ENCODE results near the gene LIG1. TPM values are rescaled to one million over a fixed set of nuclear protein-coding genes. Genes with fewer than 3 reads are reported as not detected.

The LIG1 gene
- total RNA-seq, 4 donors from 2014 or later = 4.2 to 7.3 (median 6.0) TPM

GRCh38 chr19:48168689-48169088 lies 1.5 kb downstream of the LIG1 start:
- Histone ChIP-seq H3K9me3 (no peaks in the 10 kb centered on the region), H3K27ac (replicated peaks in 1 of 4) (no peak overlapping the region), H3K4me3 (no peak overlapping the region), H3K4me1 (peaks cover 15 to 25% (median 23%) of the 10 kb centered on the region in 4 donors), H3K36me3 (peaks cover 5 to 30% (median 15%) of the 10 kb centered on the region in 4 donors), H3K27me3 (no peaks in the 10 kb centered on the region)
- DNase-seq (ENCODE audit: extremely low spot score) = no peak
- WGBS = 79% methylated on average over 5 of the region's 5 CpGs
- intact Hi-C loops (cut with DNase I) = no loop called here
- no peak for TF ChIP-seq POLR2A (IDR thresholded peaks at IDR 0.05; ENCODE audit: low read depth)

GRCh38 chr19:48158210-48158790 lies 11.8 kb downstream of the LIG1 start:
- H3K9me3 ChIP-seq = no peaks in the 10 kb centered on the region
- intact Hi-C loops (cut with DNase I) = loop anchor here (10.0 kb wide), 1 partner anchor 193 kb away; no protein-coding TSS in a partner anchor

GRCh38 chr19:48154003-48154402 lies 16.1 kb downstream of the LIG1 start:
- H3K4me3 ChIP-seq = no peak overlapping the region
- peaks cover 0 to 15% (median 11%) of the 10 kb centered on the region in 4 donors for H3K4me1 ChIP-seq
- DNase-seq (ENCODE audit: extremely low spot score) = no peak
- H3K9me3 ChIP-seq = no peaks in the 10 kb centered on the region
- H3K27me3 ChIP-seq = no peaks in the 10 kb centered on the region
- intact Hi-C loops (cut with DNase I) = loop anchor here (10.0 kb wide), 1 partner anchor 189 kb away; no protein-coding TSS in a partner anchor
- TF ChIP-seq CTCF (IDR thresholded peaks at IDR 0.05) = no peak
- H3K36me3 ChIP-seq = peaks cover 0 to 23% (median 4%) of the 10 kb centered on the region in 4 donors
- H3K27ac ChIP-seq (replicated peaks in 1 of 4) = no peak overlapping the region
- 62% methylated on average over 9 of the region's 9 CpGs for WGBS

More at GRCh38 chr19:48158210-48158790, 11.8 kb downstream of the LIG1 start:
- Histone ChIP-seq H3K4me3 (no peak overlapping the region), H3K27ac (replicated peaks in 1 of 4) (no peak overlapping the region), H3K36me3 (peaks cover 0 to 36% (median 10%) of the 10 kb centered on the region in 4 donors), H3K27me3 (no peaks in the 10 kb centered on the region), H3K4me1 (no peaks in the 10 kb centered on the region)
- TF ChIP-seq POLR2AphosphoS5 (IDR thresholded peaks at IDR 0.05) (no peak), EP300 (IDR thresholded peaks at IDR 0.05) (no peak), POLR2A (IDR thresholded peaks at IDR 0.05; ENCODE audit: low read depth) (no peak), CTCF (IDR thresholded peaks at IDR 0.05) (no peak)
- WGBS = 85% methylated on average over 12 of the region's 12 CpGs
- no peak for DNase-seq (ENCODE audit: extremely low spot score)

- H3K36me3 ChIP-seq = peaks cover 0 to 16% (median 4%) of the 10 kb centered on the region in 4 donors
- intact Hi-C loops (cut with DNase I) = loop anchor here (1.0 to 10.0 kb wide), 2 partner anchors 45 to 188 kb away; no protein-coding TSS in a partner anchor
- H3K9me3 ChIP-seq = no peaks in the 10 kb centered on the region
- no peak overlapping the region for H3K27ac ChIP-seq (replicated peaks in 1 of 4)
- 29% methylated on average over 8 of the region's 8 CpGs for WGBS
- no peak overlapping the region for H3K4me3 ChIP-seq
- no peak for DNase-seq (ENCODE audit: extremely low spot score)
- peaks cover 0 to 22% (median 18%) of the 10 kb centered on the region in 4 donors for H3K4me1 ChIP-seq
- H3K27me3 ChIP-seq = no peaks in the 10 kb centered on the region
- TF ChIP-seq EP300 (IDR thresholded peaks at IDR 0.05) = no peak
- TF ChIP-seq CTCF (IDR thresholded peaks at IDR 0.05) = peak; percentile 84 to 91 (median 91)
Observed at GRCh38 chr19:48152551-48152950, 17.6 kb downstream of the LIG1 start.

GRCh38 chr19:48149430-48149829 lies 20.7 kb downstream of the LIG1 start:
- 51% methylated on average over 4 of the region's 6 CpGs for WGBS
- Histone ChIP-seq H3K27me3 (no peaks in the 10 kb centered on the region), H3K4me1 (peaks cover 0 to 22% (median 18%) of the 10 kb centered on the region in 4 donors), H3K4me3 (no peak overlapping the region), H3K9me3 (no peaks in the 10 kb centered on the region), H3K27ac (replicated peaks in 1 of 4) (peak overlapping the region; percentile 28 to 59 (median 42)), H3K36me3 (peaks cover 0 to 19% (median 7%) of the 10 kb centered on the region in 4 donors)
- intact Hi-C loops (cut with DNase I) = no loop called here
- DNase-seq (ENCODE audit: extremely low spot score) = no peak
- TF ChIP-seq CTCF (IDR thresholded peaks at IDR 0.05) = no peak
- TF ChIP-seq EP300 (IDR thresholded peaks at IDR 0.05) = no peak
